ENCODE measurements around the gene ELN.

ELN gene

DNA sequence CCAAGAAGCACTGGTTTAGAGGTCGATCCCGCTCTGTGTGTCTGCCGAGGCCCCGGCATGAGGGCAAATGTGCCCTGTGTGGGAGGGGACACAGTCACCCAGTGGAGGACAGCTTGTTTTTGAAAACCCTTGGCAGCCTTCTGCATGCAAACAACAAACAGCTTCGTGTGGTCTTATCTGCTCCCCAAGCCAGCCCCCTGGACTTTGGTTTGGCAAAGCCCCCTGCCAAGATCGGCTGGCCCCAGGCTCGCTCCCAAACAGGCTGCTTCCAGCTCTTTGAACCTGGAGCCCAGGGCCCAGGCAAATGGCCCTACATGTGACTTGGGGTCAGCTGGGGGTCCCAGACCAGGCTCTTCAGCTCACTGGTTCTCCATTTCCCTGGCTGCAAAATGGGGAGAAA lies 2.9 kb downstream of the ELN start:
- 74 to 77% methylated on average over 7 of the region's 7 CpGs for WGBS, 2 experiments
- H3K4me1 ChIP-seq (ENCODE audit: control insufficient read depth, insufficient read depth, low read length), result peaks cover 32% of the 10 kb centered on the region
- H3K27ac ChIP-seq (ENCODE audit: insufficient read depth, low read depth, low read length, poor library complexity, severe bottlenecking), result no peak overlapping the region
- no peak overlapping the region for H3K4me3 ChIP-seq (ENCODE audit: insufficient read depth, low read depth, low read length)
- H3K36me3 ChIP-seq (ENCODE audit: control insufficient read depth, insufficient read depth, low read length), result no peaks in the 10 kb centered on the region
- peaks cover 9% of the 10 kb centered on the region for H3K27me3 ChIP-seq (ENCODE audit: control insufficient read depth, insufficient read depth, low read length, poor library complexity, severe bottlenecking)
- no peaks in the 10 kb centered on the region for H3K9me3 ChIP-seq (ENCODE audit: control insufficient read depth, low read length)

GRCh38 chr7:74031403-74032190 lies 3.6 kb downstream of the ELN start:
- H3K4me3 ChIP-seq (ENCODE audit: insufficient read depth, low read depth, low read length), result no peak overlapping the region
- H3K27me3 ChIP-seq (ENCODE audit: control insufficient read depth, insufficient read depth, low read length, poor library complexity, severe bottlenecking), result peaks cover 9% of the 10 kb centered on the region
- peaks cover 32% of the 10 kb centered on the region for H3K4me1 ChIP-seq (ENCODE audit: control insufficient read depth, insufficient read depth, low read length)
- H3K27ac ChIP-seq (ENCODE audit: insufficient read depth, low read depth, low read length, poor library complexity, severe bottlenecking), result no peak overlapping the region
- no peaks in the 10 kb centered on the region for H3K9me3 ChIP-seq (ENCODE audit: control insufficient read depth, low read length)
- WGBS, 2 experiments, result 89 to 93% methylated on average over 4 to 5 of the region's 5 CpGs
- no peaks in the 10 kb centered on the region for H3K36me3 ChIP-seq (ENCODE audit: control insufficient read depth, insufficient read depth, low read length)

GRCh38 chr7:74032191-74032490 lies 4.2 kb downstream of the ELN start:
- no peak overlapping the region for H3K4me3 ChIP-seq (ENCODE audit: insufficient read depth, low read depth, low read length)
- no peak overlapping the region for H3K27ac ChIP-seq (ENCODE audit: insufficient read depth, low read depth, low read length, poor library complexity, severe bottlenecking)
- WGBS, 2 experiments, result 60 to 61% methylated on average over 8 of the region's 8 CpGs

GRCh38 chr7:74032624-74033371 lies 4.8 kb downstream of the ELN start:
- Histone ChIP-seq H3K27ac (ENCODE audit: insufficient read depth, low read depth, low read length, poor library complexity, severe bottlenecking) (no peak overlapping the region), H3K4me3 (ENCODE audit: insufficient read depth, low read depth, low read length) (no peak overlapping the region), H3K4me1 (ENCODE audit: control insufficient read depth, insufficient read depth, low read length) (peaks cover 26% of the 10 kb centered on the region), H3K9me3 (ENCODE audit: control insufficient read depth, low read length) (no peaks in the 10 kb centered on the region), H3K36me3 (ENCODE audit: control insufficient read depth, insufficient read depth, low read length) (no peaks in the 10 kb centered on the region), H3K27me3 (ENCODE audit: control insufficient read depth, insufficient read depth, low read length, poor library complexity, severe bottlenecking) (peaks cover 9% of the 10 kb centered on the region)
- WGBS, 2 experiments, result 80 to 82% methylated on average over 8 of the region's 8 CpGs

More at GRCh38 chr7:74032191-74032490, 4.2 kb downstream of the ELN start:
- no peaks in the 10 kb centered on the region for H3K36me3 ChIP-seq (ENCODE audit: control insufficient read depth, insufficient read depth, low read length)
- no peaks in the 10 kb centered on the region for H3K9me3 ChIP-seq (ENCODE audit: control insufficient read depth, low read length)
- H3K27me3 ChIP-seq (ENCODE audit: control insufficient read depth, insufficient read depth, low read length, poor library complexity, severe bottlenecking), result peaks cover 9% of the 10 kb centered on the region
- H3K4me1 ChIP-seq (ENCODE audit: control insufficient read depth, insufficient read depth, low read length), result peaks cover 32% of the 10 kb centered on the region

- WGBS, 2 experiments, result 61 to 66% methylated on average over 37 of the region's 37 CpGs
- Histone ChIP-seq H3K27me3 (ENCODE audit: control insufficient read depth, insufficient read depth, low read length, poor library complexity, severe bottlenecking) (peaks cover 3% of the 10 kb centered on the region), H3K36me3 (ENCODE audit: control insufficient read depth, insufficient read depth, low read length) (no peaks in the 10 kb centered on the region), H3K4me1 (ENCODE audit: control insufficient read depth, insufficient read depth, low read length) (peaks cover 18% of the 10 kb centered on the region), H3K9me3 (ENCODE audit: control insufficient read depth, low read length) (no peaks in the 10 kb centered on the region), H3K27ac (ENCODE audit: insufficient read depth, low read depth, low read length, poor library complexity, severe bottlenecking) (peak overlapping the region; percentile 62), H3K4me3 (ENCODE audit: insufficient read depth, low read depth, low read length) (no peak overlapping the region)
Observed at GRCh38 chr7:74033372-74034311, 5.7 kb downstream of the ELN start.

DNA sequence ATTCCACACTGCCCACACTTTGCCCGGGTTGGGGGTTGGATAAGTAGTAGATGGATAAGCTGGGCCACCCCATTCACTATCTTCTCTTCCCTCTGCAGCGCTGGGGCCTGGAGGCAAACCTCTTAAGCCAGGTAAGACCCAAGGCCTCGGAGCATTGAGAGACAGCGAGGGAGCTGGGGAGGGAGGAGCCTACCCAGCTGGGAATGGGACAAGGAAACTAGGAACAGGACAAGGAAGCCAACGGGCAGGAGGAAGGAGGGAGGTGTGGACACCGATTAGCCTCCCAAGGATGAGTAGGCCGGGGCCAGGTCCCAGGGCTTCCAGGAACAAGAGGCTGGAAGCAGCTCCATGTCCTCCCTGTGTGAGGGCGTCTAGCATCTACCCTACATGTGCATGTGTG lies 9.6 kb downstream of the ELN start:
- Histone ChIP-seq H3K27ac (ENCODE audit: insufficient read depth, low read depth, low read length, poor library complexity, severe bottlenecking) (no peak overlapping the region), H3K9me3 (ENCODE audit: control insufficient read depth, low read length) (no peaks in the 10 kb centered on the region), H3K36me3 (ENCODE audit: control insufficient read depth, insufficient read depth, low read length) (no peaks in the 10 kb centered on the region), H3K4me1 (ENCODE audit: control insufficient read depth, insufficient read depth, low read length) (peaks cover 11% of the 10 kb centered on the region), H3K27me3 (ENCODE audit: control insufficient read depth, insufficient read depth, low read length, poor library complexity, severe bottlenecking) (peaks cover 4% of the 10 kb centered on the region), H3K4me3 (ENCODE audit: insufficient read depth, low read depth, low read length) (no peak overlapping the region)
- WGBS, 2 experiments, result 85 to 87% methylated on average over 7 to 8 of the region's 8 CpGs

- no peaks in the 10 kb centered on the region for H3K36me3 ChIP-seq (ENCODE audit: control insufficient read depth, insufficient read depth, low read length)
- no peaks in the 10 kb centered on the region for H3K9me3 ChIP-seq (ENCODE audit: control insufficient read depth, low read length)
- peaks cover 11% of the 10 kb centered on the region for H3K27me3 ChIP-seq (ENCODE audit: control insufficient read depth, insufficient read depth, low read length, poor library complexity, severe bottlenecking)
- WGBS, 2 experiments, result 94% methylated on average over 16 of the region's 16 CpGs
- H3K27ac ChIP-seq (ENCODE audit: insufficient read depth, low read depth, low read length, poor library complexity, severe bottlenecking), result no peak overlapping the region
- H3K4me3 ChIP-seq (ENCODE audit: insufficient read depth, low read depth, low read length), result no peak overlapping the region
- peaks cover 15% of the 10 kb centered on the region for H3K4me1 ChIP-seq (ENCODE audit: control insufficient read depth, insufficient read depth, low read length)
Observed at GRCh38 chr7:74038194-74038961, 10.4 kb downstream of the ELN start.

DNA sequence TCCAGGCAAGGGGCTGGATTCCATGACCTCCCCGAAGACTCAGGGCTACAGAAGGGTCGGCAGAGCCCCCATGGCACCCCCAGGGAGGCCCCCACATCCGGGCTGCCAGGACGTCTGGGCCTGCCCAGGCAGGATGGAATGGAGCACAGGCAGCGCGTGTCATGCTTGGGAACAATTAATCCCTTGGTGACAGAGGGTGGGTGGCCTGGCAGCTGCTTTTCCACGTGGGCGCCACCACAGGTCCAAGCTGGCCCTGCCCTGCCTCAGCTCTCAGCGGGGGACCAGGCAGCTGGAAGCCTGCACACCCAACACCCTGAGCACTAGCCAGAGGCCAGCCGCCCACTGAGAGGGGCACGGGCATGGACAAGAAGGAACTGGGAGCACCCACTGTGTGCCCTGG lies 11.4 kb downstream of the ELN start:
- 91% methylated on average over 11 of the region's 11 CpGs for WGBS, 2 experiments
- Histone ChIP-seq H3K36me3 (ENCODE audit: control insufficient read depth, insufficient read depth, low read length) (no peaks in the 10 kb centered on the region), H3K27ac (ENCODE audit: insufficient read depth, low read depth, low read length, poor library complexity, severe bottlenecking) (no peak overlapping the region), H3K27me3 (ENCODE audit: control insufficient read depth, insufficient read depth, low read length, poor library complexity, severe bottlenecking) (peaks cover 11% of the 10 kb centered on the region), H3K4me1 (ENCODE audit: control insufficient read depth, insufficient read depth, low read length) (peaks cover 12% of the 10 kb centered on the region), H3K4me3 (ENCODE audit: insufficient read depth, low read depth, low read length) (no peak overlapping the region), H3K9me3 (ENCODE audit: control insufficient read depth, low read length) (no peaks in the 10 kb centered on the region)

GRCh38 chr7:74040101-74040790 lies 12.3 kb downstream of the ELN start:
- Histone ChIP-seq H3K4me3 (ENCODE audit: insufficient read depth, low read depth, low read length) (no peak overlapping the region), H3K36me3 (ENCODE audit: control insufficient read depth, insufficient read depth, low read length) (no peaks in the 10 kb centered on the region), H3K4me1 (ENCODE audit: control insufficient read depth, insufficient read depth, low read length) (peaks cover 12% of the 10 kb centered on the region), H3K27me3 (ENCODE audit: control insufficient read depth, insufficient read depth, low read length, poor library complexity, severe bottlenecking) (peaks cover 11% of the 10 kb centered on the region), H3K9me3 (ENCODE audit: control insufficient read depth, low read length) (no peaks in the 10 kb centered on the region), H3K27ac (ENCODE audit: insufficient read depth, low read depth, low read length, poor library complexity, severe bottlenecking) (no peak overlapping the region)
- 89% methylated on average over 13 of the region's 13 CpGs for WGBS, 2 experiments

All from ectodermal cell (in vitro differentiated cells).